ENCODE measurements around the gene C14orf180.

C14orf180 gene

GRCh38 chr14:104585966-104586697 lies 6.6 kb downstream of the C14orf180 start:
- no peak overlapping the region for H3K4me3 ChIP-seq (ENCODE audit: low read length)
- TF ChIP-seq ZNF274 (IDR thresholded peaks at IDR 0.05; ENCODE audit: low read depth, low read length) = no peak

GRCh38 chr14:104586832-104587620 lies 7.5 kb downstream of the C14orf180 start:
- TF ChIP-seq ZNF274 (IDR thresholded peaks at IDR 0.05; ENCODE audit: low read depth, low read length) = no peak
- no peak overlapping the region for H3K4me3 ChIP-seq (ENCODE audit: low read length)

- no peak overlapping the region for H3K4me3 ChIP-seq (ENCODE audit: low read length)
- TF ChIP-seq ZNF274 (IDR thresholded peaks at IDR 0.05; ENCODE audit: low read depth, low read length) = no peak
These were observed 8.1 kb downstream of the C14orf180 start for GRCh38 chr14:104587641-104588040.

GRCh38 chr14:104588066-104588857 lies 8.7 kb downstream of the C14orf180 start:
- TF ChIP-seq ZNF274 (IDR thresholded peaks at IDR 0.05; ENCODE audit: low read depth, low read length) = no peak
- no peak overlapping the region for H3K4me3 ChIP-seq (ENCODE audit: low read length)

- no peak for TF ChIP-seq ZNF274 (IDR thresholded peaks at IDR 0.05; ENCODE audit: low read depth, low read length)
- H3K4me3 ChIP-seq (ENCODE audit: low read length) = no peak overlapping the region
These were observed 10.0 kb downstream of the C14orf180 start for GRCh38 chr14:104589338-104590195.

GRCh38 chr14:104590240-104590965 lies 10.8 kb downstream of the C14orf180 start:
- no peak for TF ChIP-seq ZNF274 (IDR thresholded peaks at IDR 0.05; ENCODE audit: low read depth, low read length)
- no peak overlapping the region for H3K4me3 ChIP-seq (ENCODE audit: low read length)

GRCh38 chr14:104591031-104591430 lies 11.5 kb downstream of the C14orf180 start:
- H3K4me3 ChIP-seq (ENCODE audit: low read length) = no peak overlapping the region
- no peak for TF ChIP-seq ZNF274 (IDR thresholded peaks at IDR 0.05; ENCODE audit: low read depth, low read length)

GRCh38 chr14:104591506-104592291 lies 12.1 kb downstream of the C14orf180 start:
- no peak for TF ChIP-seq ZNF274 (IDR thresholded peaks at IDR 0.05; ENCODE audit: low read depth, low read length)
- no peak overlapping the region for H3K4me3 ChIP-seq (ENCODE audit: low read length)

GRCh38 chr14:104592292-104592672 lies 12.7 kb downstream of the C14orf180 start:
- H3K4me3 ChIP-seq (ENCODE audit: low read length) = no peak overlapping the region
- TF ChIP-seq ZNF274 (IDR thresholded peaks at IDR 0.05; ENCODE audit: low read depth, low read length) = no peak

GRCh38 chr14:104592785-104593184 lies 13.2 kb downstream of the C14orf180 start:
- no peak overlapping the region for H3K4me3 ChIP-seq (ENCODE audit: low read length)
- no peak for TF ChIP-seq ZNF274 (IDR thresholded peaks at IDR 0.05; ENCODE audit: low read depth, low read length)

- H3K4me3 ChIP-seq (ENCODE audit: low read length) = no peak overlapping the region
- TF ChIP-seq ZNF274 (IDR thresholded peaks at IDR 0.05; ENCODE audit: low read depth, low read length) = no peak
These were observed 13.7 kb downstream of the C14orf180 start for GRCh38 chr14:104593241-104593701.

- TF ChIP-seq ZNF274 (IDR thresholded peaks at IDR 0.05; ENCODE audit: low read depth, low read length) = no peak
- no peak overlapping the region for H3K4me3 ChIP-seq (ENCODE audit: low read length)
These were observed 14.2 kb downstream of the C14orf180 start for GRCh38 chr14:104593710-104594136.

Measured in GM08714 (cell line).